ENCODE data around the gene DHODH.
"Not testable (repeated sequence)": the region's sequence is repeated elsewhere in the genome, so short reads cannot be mapped to it uniquely, and the experiment has no call there.

Gene DHODH

GRCh38 chr16:72057313-72057712 lies 48.8 kb downstream of the DHODH start:
- not testable (repeated sequence) for DNase-seq

DNA sequence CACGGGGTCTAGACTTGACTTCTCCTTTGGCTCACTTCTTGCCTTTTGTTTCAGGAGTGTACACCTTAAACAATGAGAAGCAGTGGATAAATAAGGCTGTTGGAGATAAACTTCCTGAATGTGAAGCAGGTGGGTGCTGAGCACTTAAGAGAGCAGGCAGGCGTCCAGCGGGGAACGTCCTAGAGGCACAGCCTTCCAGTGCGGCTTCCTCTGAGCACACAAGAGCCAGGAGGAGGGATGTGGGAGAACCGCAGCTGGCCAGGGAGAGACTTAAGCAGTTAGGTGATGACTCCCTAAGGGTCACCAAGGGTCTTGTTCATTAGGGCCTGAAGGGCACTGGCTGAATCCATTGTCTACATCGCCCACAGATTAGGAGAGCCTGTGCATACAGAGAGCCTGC lies 50.5 kb downstream of the DHODH start:
- not testable (repeated sequence) for DNase-seq

DNA sequence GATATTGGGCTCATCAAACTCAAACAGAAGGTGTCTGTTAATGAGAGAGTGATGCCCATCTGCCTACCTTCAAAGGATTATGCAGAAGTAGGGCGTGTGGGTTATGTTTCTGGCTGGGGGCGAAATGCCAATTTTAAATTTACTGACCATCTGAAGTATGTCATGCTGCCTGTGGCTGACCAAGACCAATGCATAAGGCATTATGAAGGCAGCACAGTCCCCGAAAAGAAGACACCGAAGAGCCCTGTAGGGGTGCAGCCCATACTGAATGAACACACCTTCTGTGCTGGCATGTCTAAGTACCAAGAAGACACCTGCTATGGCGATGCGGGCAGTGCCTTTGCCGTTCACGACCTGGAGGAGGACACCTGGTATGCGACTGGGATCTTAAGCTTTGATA lies 51.9 kb downstream of the DHODH start:
- no peak for DNase-seq

DNA sequence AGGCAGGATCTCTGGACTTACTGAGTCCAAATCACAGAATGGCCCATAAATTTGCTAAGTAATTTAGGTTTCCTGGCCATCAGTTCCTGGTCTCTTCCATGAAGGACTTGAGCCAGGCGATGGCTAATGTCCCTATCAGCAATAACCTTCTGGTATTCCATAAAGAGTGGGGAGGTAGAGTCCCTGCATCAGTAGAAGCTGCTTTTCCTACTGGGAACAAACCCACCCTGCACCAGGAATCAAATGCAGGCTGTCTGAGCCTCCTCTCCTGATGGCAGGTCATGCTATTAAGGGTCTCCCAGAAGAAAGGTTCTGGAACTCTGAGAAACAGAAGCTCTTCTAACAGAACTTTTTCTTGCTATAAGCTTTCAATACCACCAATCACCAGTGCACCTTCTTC lies 53.0 kb downstream of the DHODH start:
- DNase-seq: no peak

DNA sequence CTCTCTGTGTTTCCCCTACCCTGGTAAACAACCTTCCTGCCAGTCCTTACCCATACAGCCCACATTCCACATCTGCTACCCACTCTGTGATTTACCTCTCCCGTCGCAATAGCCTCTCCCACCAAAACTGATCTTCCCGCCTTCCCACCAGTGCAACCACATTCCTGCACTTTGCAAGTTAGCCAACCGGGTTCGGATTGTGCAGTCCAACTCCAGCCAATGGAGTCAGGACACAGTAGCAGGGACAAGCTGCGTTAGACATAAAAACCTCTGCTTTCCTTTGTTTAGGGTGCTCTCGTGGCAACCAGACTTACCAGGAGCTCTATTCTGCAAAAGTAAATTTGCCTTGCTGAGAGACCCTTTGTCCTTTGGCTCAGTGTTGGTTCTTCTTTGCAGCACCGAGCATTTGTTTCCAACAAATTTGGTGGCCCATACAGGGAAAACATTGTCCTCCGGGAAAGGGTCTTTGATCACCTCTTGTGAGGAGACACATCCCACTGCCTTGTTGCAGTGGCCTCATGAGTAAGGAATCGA lies 55.9 kb downstream of the DHODH start:
- no peak for DNase-seq

DNA sequence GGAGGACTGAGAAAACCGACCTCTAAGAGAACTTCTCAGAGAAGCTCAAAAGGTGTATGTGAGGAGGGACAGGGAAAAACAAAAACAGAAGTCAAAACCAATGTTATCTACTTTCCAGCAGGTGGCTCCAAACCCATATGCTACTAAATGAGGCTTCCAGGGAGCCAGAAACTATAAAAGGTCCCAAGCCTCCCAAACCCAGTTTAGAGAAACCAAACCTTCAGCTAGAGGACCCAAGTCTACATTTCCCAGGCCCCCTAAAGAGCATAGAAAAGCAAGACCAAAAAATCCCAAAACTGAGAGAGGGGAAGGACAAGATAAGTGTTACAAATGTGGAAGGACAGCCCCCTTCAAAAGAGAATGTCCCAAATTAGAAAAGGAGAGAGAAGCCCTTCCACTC lies 58.2 kb downstream of the DHODH start:
- DNase-seq: peak; percentile 58

DNA sequence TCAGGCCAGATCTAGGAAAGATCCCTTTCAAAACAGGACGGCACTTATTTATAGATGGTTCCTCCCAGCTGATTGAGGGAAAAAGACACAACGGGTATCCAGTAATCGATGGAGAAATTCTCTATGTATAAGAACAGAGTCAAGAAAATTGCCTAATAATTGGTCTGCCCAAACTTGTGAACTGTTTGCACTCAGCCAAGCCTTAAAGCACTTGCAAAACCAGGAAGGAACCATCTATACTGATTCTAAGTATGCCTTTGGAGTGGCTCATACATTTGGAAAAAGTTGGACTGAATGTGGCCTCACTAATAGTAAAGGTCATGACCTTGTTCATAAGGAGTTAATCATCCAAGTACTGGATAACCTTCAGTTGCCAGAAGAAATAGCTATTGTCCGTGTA lies 60.4 kb downstream of the DHODH start:
- DNase-seq: no peak

GRCh38 chr16:72072514-72073342 lies 64.2 kb downstream of the DHODH start:
- peak; percentile 56 for DNase-seq

DNA sequence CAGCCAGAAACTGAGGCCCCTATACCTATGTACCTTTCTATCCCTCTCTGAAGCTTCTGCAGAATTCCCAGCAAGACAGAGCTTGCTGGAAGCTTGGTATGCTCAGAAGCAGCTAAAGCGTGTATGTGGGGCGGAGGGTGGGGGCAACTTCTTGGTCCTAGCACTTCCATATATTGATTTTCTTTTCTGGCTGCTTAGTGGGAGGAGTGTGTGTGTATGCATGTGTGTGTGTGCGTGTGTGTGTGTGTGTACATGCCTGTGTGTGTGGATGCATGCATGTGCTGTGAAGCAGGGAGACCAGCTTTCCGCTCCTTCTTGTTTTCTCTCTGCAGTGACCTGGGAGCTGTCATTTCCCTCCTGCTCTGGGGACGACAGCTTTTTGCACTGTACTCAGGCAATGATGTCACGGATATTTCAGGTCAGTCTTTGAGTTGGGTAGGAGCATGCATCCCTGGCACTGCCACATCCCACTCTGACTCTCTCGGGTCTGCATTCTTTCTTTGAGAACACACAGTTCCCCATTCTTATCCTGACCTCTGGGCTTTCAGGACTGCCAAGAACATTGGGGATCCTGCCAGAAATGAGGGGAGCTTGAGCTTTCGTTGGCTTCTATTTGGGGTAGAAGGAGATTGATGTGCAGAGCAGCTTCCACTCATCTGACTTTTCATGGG lies 65.2 kb downstream of the DHODH start:
- DNase-seq: peak; percentile 60

DNA sequence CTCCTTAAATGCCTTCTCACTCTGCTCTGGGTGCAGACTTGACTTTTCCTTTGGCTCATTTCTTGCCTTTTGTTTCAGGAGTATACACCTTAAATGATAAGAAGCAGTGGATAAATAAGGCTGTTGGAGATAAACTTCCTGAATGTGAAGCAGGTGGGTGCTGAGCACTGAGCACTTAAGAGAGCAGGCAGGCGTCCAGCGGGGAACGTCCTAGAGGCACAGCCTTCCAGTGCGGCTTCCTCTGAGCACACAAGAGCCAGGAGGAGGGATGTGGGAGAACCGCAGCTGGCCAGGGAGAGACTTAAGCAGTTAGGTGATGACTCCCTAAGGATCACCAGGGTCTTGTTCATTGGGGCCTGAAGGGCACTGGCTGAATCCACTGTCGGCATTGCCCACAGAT lies 66.5 kb downstream of the DHODH start:
- DNase-seq: not testable (repeated sequence)

All from midbrain (tissue), 1 donor.